Peyer's patch (tissue), 4 donors: ENCODE data around the gene CPSF3. TPM values are rescaled to one million over a fixed set of nuclear protein-coding genes. Genes with fewer than 3 reads are reported as not detected.

ENCODE experiments used
- DNase-seq, 3 donors: peaks; one replicate each; pipeline ENCODE4 v3.0.0-alpha.2; 2017 to 2019
- H3K27ac ChIP-seq, 4 donors: fragments of 200-600 bp; sonication (generic); one replicate each; pipeline ENCODE4 v1.5.1; 2016 to 2019
- H3K27me3 ChIP-seq, 2 donors: fragments of 200-600 bp; sonication (generic); one replicate each; pipeline ENCODE4 v1.5.1; 2019
- H3K36me3 ChIP-seq, 3 donors: fragments of 200-600 bp; sonication (generic); one replicate each; pipeline ENCODE4 v1.5.1; 2016 to 2019
- H3K4me1 ChIP-seq, 4 donors: fragments of 200-600 bp; sonication (generic); one replicate each; pipeline ENCODE4 v1.5.1; 2016 to 2019
- H3K4me3 ChIP-seq, 4 donors: fragments of 200-600 bp; sonication (generic); 1 replicate in 3 of 4; 2 replicates in 1 of 4; pipeline ENCODE4 v1.5.1; 2016 to 2019; ENCODE audit warnings: mild to moderate bottlenecking in 1 of 4
- H3K9me3 ChIP-seq, 4 donors: fragments of 200-600 bp; sonication (generic); one replicate each; pipeline ENCODE4 v1.5.1; 2016 to 2019; ENCODE audit warnings: mild to moderate bottlenecking in 1 of 4
- CTCF ChIP-seq, 6 experiments: fragments of 450-650 bp in 4 of 6; fragments of 200-600 bp in 2 of 6; sonication (generic) in 1 of 6; IDR thresholded peaks; one replicate each; pipeline ENCODE4 v1.5.1; 2017 to 2019; ENCODE audit warnings: antibody characterized with exemption in 6 of 6, mild to moderate bottlenecking in 3 of 6, moderate library complexity in 1 of 6
- POLR2A ChIP-seq, 2 donors: fragments of 450-650 bp; IDR thresholded peaks; one replicate each; pipeline ENCODE4 v1.5.1; 2017; ENCODE audit warnings: antibody characterized with exemption in 2 of 2, mild to moderate bottlenecking in 2 of 2, moderate library complexity in 2 of 2
- total RNA-seq, 4 donors: library from RNA; depleted of rRNA; stranded (reverse); fragments of >200 nt; gene quantifications; one replicate each; pipeline ENCODE4 v1.1.0, GENCODE V29; 2016

The CPSF3 gene
- 10 to 100 TPM; 20.1 to 57.8 (median 32.0) TPM for total RNA-seq

DNA sequence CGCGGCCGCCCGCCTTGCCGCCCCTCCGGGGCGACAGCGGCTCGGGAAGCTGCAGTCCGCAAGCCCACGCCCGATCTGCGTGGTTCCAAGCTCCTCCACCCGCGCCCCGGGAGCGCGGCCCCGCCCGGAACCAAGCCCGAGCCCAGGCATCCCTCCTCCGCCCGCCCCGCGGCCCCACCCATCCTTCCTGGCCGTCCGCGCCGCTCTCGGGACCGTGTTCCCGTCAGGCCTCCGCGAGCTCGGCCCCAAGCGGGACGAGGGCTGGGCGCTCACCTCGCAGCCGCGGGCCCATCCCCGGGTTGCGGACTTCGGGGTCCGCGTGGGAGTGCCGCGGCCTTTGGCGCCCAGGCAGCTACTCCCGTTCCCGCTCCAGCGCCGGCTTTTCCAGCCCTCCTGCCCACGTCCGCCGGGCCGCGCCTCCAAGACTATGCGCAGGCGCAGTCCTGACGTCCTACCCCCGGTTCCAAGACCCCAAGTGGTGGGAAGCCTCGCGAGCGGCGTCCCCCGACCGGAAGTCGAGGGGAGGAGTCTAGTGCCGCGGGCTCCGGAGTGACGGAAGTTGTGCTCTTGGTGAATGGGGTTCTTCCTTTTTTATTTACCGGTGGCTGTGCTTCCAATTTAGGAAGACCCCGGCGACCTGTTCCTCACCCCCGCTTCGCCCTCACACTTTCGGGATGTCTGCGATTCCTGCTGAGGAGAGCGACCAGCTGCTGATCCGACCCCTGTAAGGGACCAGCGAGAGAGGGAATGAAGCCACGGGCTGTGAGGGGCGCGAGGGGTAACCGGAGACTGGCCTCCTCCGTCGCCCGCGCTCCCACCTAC is at the start of gene CPSF3, which contains the start of gene ITGB1BP1:
Gene CPSF3, plus strand, starts transcription at position 555 of the 822 bp plus-strand sequence. Its CDS starts 120 bp downstream, at position 675.
Gene ITGB1BP1, minus strand, starts transcription at position 429 of the 822 bp plus-strand sequence. CDS start 4,831 bp downstream, outside the sequence.
- Histone ChIP-seq H3K9me3 (no peaks in the 10 kb centered on the region), H3K4me1 (peaks cover 0 to 25% (median 4%) of the 10 kb centered on the region in 4 donors), H3K27ac (peak within 1 kb of the TSS; percentile 84 to 98 (median 94)), H3K27me3 (no peaks in the 10 kb centered on the region), H3K36me3 (no peaks in the 10 kb centered on the region), H3K4me3 (peak within 1 kb of the TSS; percentile 79 to 96 (median 85))
- peak; percentile 95 to 98 (median 97) for DNase-seq
- TF ChIP-seq CTCF (IDR thresholded peaks at IDR 0.05) (peak in 3 of 6 experiments; percentile 19 to 40 (median 36)), POLR2A (IDR thresholded peaks at IDR 0.05) (peak; percentile 40 to 71)

GRCh38 chr2:9374071-9374730 is 49.3 kb upstream of the CPSF3 start:
- no peak for TF ChIP-seq CTCF (IDR thresholded peaks at IDR 0.05)
- no peak for TF ChIP-seq POLR2A (IDR thresholded peaks at IDR 0.05)
- Histone ChIP-seq H3K9me3 (no peaks in the 10 kb centered on the region), H3K27ac (no peak overlapping the region), H3K36me3 (peaks cover 0 to 60% (median 0%) of the 10 kb centered on the region in 3 donors), H3K4me3 (no peak overlapping the region), H3K4me1 (no peaks in the 10 kb centered on the region), H3K27me3 (no peaks in the 10 kb centered on the region)
- no peak for DNase-seq

DNA sequence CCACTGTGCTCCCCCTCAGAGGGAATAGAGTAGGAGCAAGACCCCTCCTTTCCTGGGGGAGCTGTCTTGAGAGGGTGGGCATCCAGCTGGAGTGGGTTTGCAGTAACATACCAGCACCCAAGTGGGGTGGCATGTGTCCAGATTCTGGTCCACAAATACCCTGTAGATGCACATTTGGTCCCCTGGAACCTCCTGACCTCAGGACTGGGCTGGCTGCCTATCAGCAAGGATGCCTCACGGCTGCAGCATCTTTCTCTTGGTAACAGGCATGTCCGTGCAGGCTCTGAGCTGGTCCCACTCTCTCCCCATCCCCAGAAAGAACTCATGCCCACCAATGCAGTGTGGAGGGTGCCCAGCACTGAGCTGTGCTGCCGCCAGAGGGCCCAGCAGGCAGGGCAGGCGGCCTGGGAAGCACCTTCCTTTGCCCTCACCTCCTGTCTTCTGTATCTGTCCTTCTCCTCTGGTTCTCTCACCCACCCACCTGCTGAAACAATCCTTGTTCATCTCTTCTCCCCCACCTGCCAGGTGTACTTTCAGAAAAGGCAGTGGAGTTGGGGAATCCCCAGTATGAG is 47.5 kb upstream of the CPSF3 start:
- Histone ChIP-seq H3K4me3 (no peak overlapping the region), H3K27me3 (no peaks in the 10 kb centered on the region), H3K9me3 (no peaks in the 10 kb centered on the region), H3K27ac (no peak overlapping the region), H3K4me1 (peaks cover 0 to 1% (median 0%) of the 10 kb centered on the region in 4 donors), H3K36me3 (peaks cover 0 to 64% (median 0%) of the 10 kb centered on the region in 3 donors)
- peak in 1 of 3 donors; percentile 29 for DNase-seq
- TF ChIP-seq CTCF (IDR thresholded peaks at IDR 0.05) (no peak), POLR2A (IDR thresholded peaks at IDR 0.05) (no peak)

DNA sequence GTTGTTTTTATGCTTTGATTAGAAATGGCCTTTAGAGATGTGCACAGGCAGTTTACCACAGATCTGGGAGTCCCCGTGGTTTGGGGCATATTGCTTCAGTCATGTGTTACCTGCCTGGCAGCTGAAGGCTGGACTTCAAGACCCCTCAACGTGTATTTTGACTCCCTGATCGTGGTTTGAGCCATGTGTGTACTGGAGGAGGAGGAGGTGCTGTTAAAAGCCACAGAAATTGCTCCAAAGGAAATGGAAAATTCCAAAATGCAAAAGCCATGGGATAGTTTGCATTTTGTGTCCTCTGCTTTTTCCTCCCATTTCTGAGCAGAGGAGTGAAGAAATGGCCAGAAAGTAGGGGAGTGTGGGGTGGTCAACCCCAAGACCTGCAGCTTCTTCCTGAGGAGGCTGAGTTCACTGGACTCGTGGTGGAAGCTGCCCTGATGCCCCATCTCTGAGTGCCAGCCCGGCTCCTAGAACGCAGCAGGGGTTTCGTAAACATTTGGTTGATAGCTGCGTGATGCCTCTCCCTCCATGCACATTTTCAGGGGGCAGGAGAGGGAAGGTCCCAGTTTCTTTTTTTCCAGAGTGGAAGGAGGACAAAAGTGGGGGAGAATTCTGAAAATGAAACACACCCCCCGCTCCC is 45.9 kb upstream of the CPSF3 start:
- peaks cover 0 to 6% (median 0%) of the 10 kb centered on the region in 4 donors for H3K4me1 ChIP-seq
- peaks cover 0 to 66% (median 0%) of the 10 kb centered on the region in 3 donors for H3K36me3 ChIP-seq
- H3K27me3 ChIP-seq, result no peaks in the 10 kb centered on the region
- no peak overlapping the region for H3K27ac ChIP-seq
- TF ChIP-seq POLR2A (IDR thresholded peaks at IDR 0.05) (no peak), CTCF (IDR thresholded peaks at IDR 0.05) (no peak)
- peak in 1 of 3 donors; percentile 20 for DNase-seq
- no peak overlapping the region for H3K4me3 ChIP-seq
- H3K9me3 ChIP-seq, result no peaks in the 10 kb centered on the region
